ENCODE results near the gene QSOX2. TPM values are rescaled to one million over a fixed set of nuclear protein-coding genes. Genes with fewer than 3 reads are reported as not detected.

QSOX2 gene
- total RNA-seq, 1 donor from 2014 or later, result 24.1 TPM

GRCh38 chr9:136220017-136220729, 25.4 kb downstream of the QSOX2 start:
- TF ChIP-seq CTCF (IDR thresholded peaks at IDR 0.05; ENCODE audit: unreplicated experiment), result no peak
- H3K36me3 Mint-ChIP-seq (ENCODE audit: insufficient read depth), result peaks cover 15% of the 10 kb centered on the region

GRCh38 chr9:136219276-136219675, 26.3 kb downstream of the QSOX2 start:
- H3K9me3 Mint-ChIP-seq (ENCODE audit: low read depth), result no peaks in the 10 kb centered on the region

More at GRCh38 chr9:136220017-136220729, 25.4 kb downstream of the QSOX2 start:
- DNase-seq (ENCODE audit: low spot score, unreplicated experiment), result no peak
- Mint-ChIP-seq H3K4me3 (ENCODE audit: low read depth) (no peak overlapping the region), H3K27me3 (no peaks in the 10 kb centered on the region), H3K27ac (no peak overlapping the region), H3K9me3 (ENCODE audit: low read depth) (no peaks in the 10 kb centered on the region), H3K4me1 (ENCODE audit: low read depth) (no peaks in the 10 kb centered on the region)

GRCh38 chr9:136218673-136219072, 26.9 kb downstream of the QSOX2 start:
- no peak for DNase-seq (ENCODE audit: low spot score, unreplicated experiment)
- Mint-ChIP-seq H3K9me3 (ENCODE audit: low read depth) (no peaks in the 10 kb centered on the region), H3K36me3 (ENCODE audit: insufficient read depth) (peaks cover 23% of the 10 kb centered on the region), H3K27ac (no peak overlapping the region), H3K4me3 (ENCODE audit: low read depth) (no peak overlapping the region), H3K4me1 (ENCODE audit: low read depth) (no peaks in the 10 kb centered on the region), H3K27me3 (no peaks in the 10 kb centered on the region)
- peak; percentile 11 for TF ChIP-seq CTCF (IDR thresholded peaks at IDR 0.05; ENCODE audit: unreplicated experiment)

More at GRCh38 chr9:136219276-136219675, 26.3 kb downstream of the QSOX2 start:
- DNase-seq (ENCODE audit: low spot score, unreplicated experiment), result no peak
- TF ChIP-seq CTCF (IDR thresholded peaks at IDR 0.05; ENCODE audit: unreplicated experiment), result no peak
- Mint-ChIP-seq H3K4me3 (ENCODE audit: low read depth) (no peak overlapping the region), H3K27ac (no peak overlapping the region), H3K4me1 (ENCODE audit: low read depth) (no peaks in the 10 kb centered on the region), H3K36me3 (ENCODE audit: insufficient read depth) (peaks cover 20% of the 10 kb centered on the region), H3K27me3 (no peaks in the 10 kb centered on the region)

GRCh38 chr9:136218271-136218670, 27.3 kb downstream of the QSOX2 start:
- no peak overlapping the region for H3K27ac Mint-ChIP-seq
- DNase-seq (ENCODE audit: low spot score, unreplicated experiment), result no peak
- H3K27me3 Mint-ChIP-seq, result no peaks in the 10 kb centered on the region
- H3K36me3 Mint-ChIP-seq (ENCODE audit: insufficient read depth), result peaks cover 20% of the 10 kb centered on the region
- no peaks in the 10 kb centered on the region for H3K9me3 Mint-ChIP-seq (ENCODE audit: low read depth)
- H3K4me1 Mint-ChIP-seq (ENCODE audit: low read depth), result no peaks in the 10 kb centered on the region
- H3K4me3 Mint-ChIP-seq (ENCODE audit: low read depth), result no peak overlapping the region
- no peak for TF ChIP-seq CTCF (IDR thresholded peaks at IDR 0.05; ENCODE audit: unreplicated experiment)

GRCh38 chr9:136216541-136217244, 28.9 kb downstream of the QSOX2 start:
- no peak for TF ChIP-seq CTCF (IDR thresholded peaks at IDR 0.05; ENCODE audit: unreplicated experiment)
- H3K4me3 Mint-ChIP-seq (ENCODE audit: low read depth), result no peak overlapping the region
- H3K27ac Mint-ChIP-seq, result no peak overlapping the region
- DNase-seq (ENCODE audit: low spot score, unreplicated experiment), result no peak
- no peaks in the 10 kb centered on the region for H3K27me3 Mint-ChIP-seq
- H3K36me3 Mint-ChIP-seq (ENCODE audit: insufficient read depth), result peaks cover 18% of the 10 kb centered on the region
- H3K9me3 Mint-ChIP-seq (ENCODE audit: low read depth), result no peaks in the 10 kb centered on the region
- H3K4me1 Mint-ChIP-seq (ENCODE audit: low read depth), result no peaks in the 10 kb centered on the region

Measured in progenitor cell of endocrine pancreas (in vitro differentiated cells).